ENCODE measurements around the gene APBA1. TPM values are rescaled to one million over a fixed set of nuclear protein-coding genes. Genes with fewer than 3 reads are reported as not detected.

The APBA1 gene
- total and polyA plus RNA-seq, 9 of the 15 experiments (the other 6 are each of a cell fraction or from before 2014, with no cell fraction given): 0.01 to 0.02 TPM; not detected in 7

- no peak overlapping the region for H2AFZ ChIP-seq (ENCODE audit: low read depth, low read length)
- DNase-seq (ENCODE audit: extremely low read depth in 1 of 4, low spot score in 3 of 4) (no peak), ATAC-seq (no peak), FAIRE-seq (no peak)
- no peaks in the 10 kb centered on the region for H3K79me2 ChIP-seq (ENCODE audit: control insufficient read depth, insufficient read depth, low read length)
- TF ChIP-seq IFI16 (CRISPR knock-in tag; IDR thresholded peaks at IDR 0.05): no peak
- TF ChIP-seq, protein P1, sequence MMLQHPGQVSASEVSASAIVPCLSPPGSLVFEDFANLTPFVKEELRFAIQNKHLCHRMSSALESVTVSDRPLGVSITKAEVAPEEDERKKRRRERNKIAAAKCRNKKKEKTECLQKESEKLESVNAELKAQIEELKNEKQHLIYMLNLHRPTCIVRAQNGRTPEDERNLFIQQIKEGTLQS (IDR thresholded peaks at IDR 0.05): peak; percentile 16; the same call in 1 of the 2 replicates
- TF ChIP-seq, protein P1 (CRISPR knock-in tag; conservative IDR thresholded peaks at IDR 0.05): no peak
- H3K9me1 ChIP-seq (ENCODE audit: control insufficient read depth, insufficient read depth, low read length): no peaks in the 10 kb centered on the region
- H3K4me2 ChIP-seq (ENCODE audit: insufficient read depth, low read length): no peak overlapping the region
- 6% methylated on average over 3 of the region's 4 CpGs for WGBS (ENCODE audit: insufficient coverage, low coverage, missing lambda C conversion rate)
- ChIA-PET CTCF (ENCODE audit: low intra/inter-chr PET ratio) (no interaction called here), POLR2A (no interaction called here)
- no peaks in the 10 kb centered on the region for H3K9me3 ChIP-seq (replicated peaks; ENCODE audit: control insufficient read depth, insufficient read depth, low read depth, low read length)
- no peak overlapping the region for H3K4me3 ChIP-seq
- H3K27ac ChIP-seq (ENCODE audit: extremely low read depth, low read depth, low read length): no peak overlapping the region
- BruUV-seq (replicated peaks): no TSS peak
- H3K9ac ChIP-seq (ENCODE audit: insufficient read depth in 1 of 2, low read depth in 2 of 2, low read length in 2 of 2): no peak overlapping the region
- no peaks in the 10 kb centered on the region for H3K36me3 ChIP-seq (ENCODE audit: control insufficient read depth, insufficient read depth, low read length)
- intact Hi-C loops (cut with micrococcal nuclease) (no loop called here), in situ Hi-C loops (cut with MboI) (no loop called here)
- no peaks in the 10 kb centered on the region for H3K4me1 ChIP-seq (replicated peaks in 1 of 2; ENCODE audit: control insufficient read depth in 2 of 2, insufficient read depth in 2 of 2, low read length in 2 of 2)
- no peaks in the 10 kb centered on the region for H4K20me1 ChIP-seq (replicated peaks; ENCODE audit: control insufficient read depth, insufficient read depth, low read length)
- H3K27me3 ChIP-seq (ENCODE audit: control insufficient read depth in 2 of 2, insufficient read depth in 2 of 2, low read length in 2 of 2): no peaks in the 10 kb centered on the region
These were observed 178.0 kb downstream of the APBA1 start for GRCh38 chr9:69494208-69494607.

DNA sequence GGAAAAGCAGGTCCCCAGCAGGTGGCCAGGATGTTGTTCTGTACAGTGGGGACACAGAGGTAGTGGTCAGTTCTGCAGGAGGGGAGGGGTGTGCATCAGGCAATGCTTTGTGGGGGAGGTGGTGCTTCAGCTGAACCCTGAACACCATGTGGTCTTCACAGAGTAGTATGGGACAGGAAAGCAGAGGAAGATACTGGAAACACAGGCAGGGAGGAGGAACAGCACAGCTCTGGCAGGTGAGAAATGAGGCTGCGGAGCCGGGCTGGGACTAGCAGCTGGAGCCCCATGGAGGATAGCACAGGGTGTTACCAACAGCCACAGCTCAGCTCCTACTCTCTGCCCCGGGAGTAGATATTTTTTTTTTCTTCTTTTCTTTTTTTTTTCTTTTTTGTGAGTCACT, 185.7 kb downstream of the APBA1 start:
- H4K20me1 ChIP-seq (replicated peaks; ENCODE audit: control insufficient read depth, insufficient read depth, low read length): no peaks in the 10 kb centered on the region
- no peaks in the 10 kb centered on the region for H3K36me3 ChIP-seq (ENCODE audit: control insufficient read depth, insufficient read depth, low read length)
- H3K4me3 ChIP-seq: no peak overlapping the region
- ChIA-PET POLR2A (no interaction called here), CTCF (ENCODE audit: low intra/inter-chr PET ratio) (no interaction called here)
- H3K27me3 ChIP-seq (ENCODE audit: control insufficient read depth in 2 of 2, insufficient read depth in 2 of 2, low read length in 2 of 2): no peaks in the 10 kb centered on the region
- no peak overlapping the region for H3K4me2 ChIP-seq (ENCODE audit: insufficient read depth, low read length)
- intact Hi-C loops (cut with micrococcal nuclease) (no loop called here), in situ Hi-C loops (cut with MboI) (no loop called here)
- H2AFZ ChIP-seq (ENCODE audit: low read depth, low read length): no peak overlapping the region
- H3K79me2 ChIP-seq (ENCODE audit: control insufficient read depth, insufficient read depth, low read length): no peaks in the 10 kb centered on the region
- 0% methylated on average over 3 of the region's 3 CpGs for WGBS (ENCODE audit: insufficient coverage, low coverage, missing lambda C conversion rate)
- BruUV-seq (replicated peaks): no TSS peak
- H3K4me1 ChIP-seq (replicated peaks in 1 of 2; ENCODE audit: control insufficient read depth in 2 of 2, insufficient read depth in 2 of 2, low read length in 2 of 2): no peaks in the 10 kb centered on the region
- FAIRE-seq (no peak), ATAC-seq (no peak), DNase-seq (ENCODE audit: extremely low read depth in 1 of 4, low spot score in 3 of 4) (no peak)
- no peak overlapping the region for H3K27ac ChIP-seq (ENCODE audit: extremely low read depth, low read depth, low read length)
- no peak overlapping the region for H3K9ac ChIP-seq (ENCODE audit: insufficient read depth in 1 of 2, low read depth in 2 of 2, low read length in 2 of 2)
- no peaks in the 10 kb centered on the region for H3K9me1 ChIP-seq (ENCODE audit: control insufficient read depth, insufficient read depth, low read length)
- H3K9me3 ChIP-seq (replicated peaks; ENCODE audit: control insufficient read depth, insufficient read depth, low read depth, low read length): no peaks in the 10 kb centered on the region
- no peak for TF ChIP-seq ZNF431 (CRISPR knock-in tag; IDR thresholded peaks at IDR 0.05)
- no peak for TF ChIP-seq ZNF324 (CRISPR knock-in tag; IDR thresholded peaks at IDR 0.05)
- no peak for TF ChIP-seq ZNF699 (CRISPR knock-in tag; IDR thresholded peaks at IDR 0.05; ENCODE audit: insufficient replicate concordance)
- no peak for TF ChIP-seq ZNF592 (IDR thresholded peaks at IDR 0.05)
- TF ChIP-seq E4F1 (CRISPR knock-in tag; IDR thresholded peaks at IDR 0.05; ENCODE audit: borderline replicate concordance): no peak
- no peak for TF ChIP-seq POLR2A (conservative IDR thresholded peaks at IDR 0.05)
- TF ChIP-seq KAT2B (IDR thresholded peaks at IDR 0.05; ENCODE audit: low read depth, low read length): no peak
